IPS-15b (cell line): ENCODE results near the gene CFH.

Experiments used
- H3K27me3 ChIP-seq: one replicate; pipeline ENCODE4 v1.6.1; 2013; ENCODE audit warnings: low read length; ENCODE audit not compliant: control insufficient read depth, insufficient read depth
- H3K36me3 ChIP-seq: one replicate; pipeline ENCODE4 v1.6.1; 2013; ENCODE audit warnings: low read length; ENCODE audit not compliant: control insufficient read depth, insufficient read depth
- H3K4me1 ChIP-seq: one replicate; pipeline ENCODE4 v1.6.1; 2013; ENCODE audit warnings: mild to moderate bottlenecking, low read length; ENCODE audit not compliant: control insufficient read depth, insufficient read depth
- H3K4me3 ChIP-seq: one replicate; pipeline ENCODE4 v1.5.1; 2013; ENCODE audit warnings: low read depth, low read length
- H3K9ac ChIP-seq: one replicate; pipeline ENCODE4 v1.6.1; 2013; ENCODE audit warnings: low read depth, mild to moderate bottlenecking, low read length
- H3K9me3 ChIP-seq: one replicate; pipeline ENCODE4 v1.6.1; 2013; ENCODE audit warnings: mild to moderate bottlenecking, low read length; ENCODE audit not compliant: control insufficient read depth, insufficient read depth

The CFH gene

GRCh38 chr1:196640976-196641375 is 10.9 kb upstream of the CFH start:
- Histone ChIP-seq H3K9ac (no peak overlapping the region), H3K36me3 (no peaks in the 10 kb centered on the region), H3K4me1 (no peaks in the 10 kb centered on the region), H3K9me3 (no peaks in the 10 kb centered on the region), H3K4me3 (no peak overlapping the region), H3K27me3 (no peaks in the 10 kb centered on the region)

- H3K36me3 ChIP-seq: no peaks in the 10 kb centered on the region
- H3K4me3 ChIP-seq: peak overlapping the region; percentile 53
- no peak overlapping the region for H3K9ac ChIP-seq
- no peaks in the 10 kb centered on the region for H3K4me1 ChIP-seq
- H3K9me3 ChIP-seq: no peaks in the 10 kb centered on the region
- no peaks in the 10 kb centered on the region for H3K27me3 ChIP-seq
Observed at GRCh38 chr1:196649990-196650389, 1.9 kb upstream of the CFH start.

- Histone ChIP-seq H3K9ac (no peak overlapping the region), H3K4me1 (peaks cover 2% of the 10 kb centered on the region), H3K36me3 (no peaks in the 10 kb centered on the region), H3K27me3 (no peaks in the 10 kb centered on the region), H3K9me3 (no peaks in the 10 kb centered on the region), H3K4me3 (peak overlapping the region; percentile 53)
Observed at GRCh38 chr1:196650403-196650802, 1.4 kb upstream of the CFH start.

GRCh38 chr1:196651079-196651478 is 764 bp upstream of the CFH start:
- Histone ChIP-seq H3K36me3 (no peaks in the 10 kb centered on the region), H3K4me3 (no peak overlapping the region), H3K9ac (no peak overlapping the region), H3K27me3 (no peaks in the 10 kb centered on the region), H3K4me1 (peaks cover 3% of the 10 kb centered on the region), H3K9me3 (no peaks in the 10 kb centered on the region)

- no peak overlapping the region for H3K9ac ChIP-seq
- peaks cover 3% of the 10 kb centered on the region for H3K4me1 ChIP-seq
- H3K27me3 ChIP-seq: no peaks in the 10 kb centered on the region
- H3K9me3 ChIP-seq: no peaks in the 10 kb centered on the region
- H3K4me3 ChIP-seq: no peak overlapping the region
- H3K36me3 ChIP-seq: no peaks in the 10 kb centered on the region
Observed at GRCh38 chr1:196654271-196654670, 2.4 kb downstream of the CFH start.

- Histone ChIP-seq H3K9me3 (no peaks in the 10 kb centered on the region), H3K27me3 (no peaks in the 10 kb centered on the region), H3K4me3 (no peak overlapping the region), H3K4me1 (peaks cover 3% of the 10 kb centered on the region), H3K36me3 (no peaks in the 10 kb centered on the region), H3K9ac (no peak overlapping the region)
Observed at GRCh38 chr1:196655071-196655470, 3.2 kb downstream of the CFH start.

GRCh38 chr1:196655494-196655893 is 3.7 kb downstream of the CFH start:
- H3K9me3 ChIP-seq: no peaks in the 10 kb centered on the region
- H3K4me1 ChIP-seq: peaks cover 3% of the 10 kb centered on the region
- no peaks in the 10 kb centered on the region for H3K27me3 ChIP-seq
- H3K4me3 ChIP-seq: no peak overlapping the region
- no peak overlapping the region for H3K9ac ChIP-seq
- no peaks in the 10 kb centered on the region for H3K36me3 ChIP-seq

GRCh38 chr1:196659471-196659870 is 7.6 kb downstream of the CFH start:
- H3K9ac ChIP-seq: no peak overlapping the region
- H3K4me1 ChIP-seq: peaks cover 5% of the 10 kb centered on the region
- H3K4me3 ChIP-seq: no peak overlapping the region
- no peaks in the 10 kb centered on the region for H3K36me3 ChIP-seq
- H3K27me3 ChIP-seq: no peaks in the 10 kb centered on the region
- H3K9me3 ChIP-seq: no peaks in the 10 kb centered on the region

GRCh38 chr1:196660272-196660671 is 8.4 kb downstream of the CFH start:
- H3K9ac ChIP-seq: no peak overlapping the region
- H3K4me1 ChIP-seq: peaks cover 4% of the 10 kb centered on the region
- no peaks in the 10 kb centered on the region for H3K27me3 ChIP-seq
- no peak overlapping the region for H3K4me3 ChIP-seq
- H3K9me3 ChIP-seq: no peaks in the 10 kb centered on the region
- no peaks in the 10 kb centered on the region for H3K36me3 ChIP-seq

GRCh38 chr1:196660852-196661251 is 9.0 kb downstream of the CFH start:
- H3K9ac ChIP-seq: no peak overlapping the region
- no peak overlapping the region for H3K4me3 ChIP-seq
- no peaks in the 10 kb centered on the region for H3K27me3 ChIP-seq
- H3K4me1 ChIP-seq: peaks cover 2% of the 10 kb centered on the region
- no peaks in the 10 kb centered on the region for H3K9me3 ChIP-seq
- H3K36me3 ChIP-seq: no peaks in the 10 kb centered on the region

- H3K4me1 ChIP-seq: peaks cover 2% of the 10 kb centered on the region
- no peaks in the 10 kb centered on the region for H3K9me3 ChIP-seq
- H3K4me3 ChIP-seq: no peak overlapping the region
- no peaks in the 10 kb centered on the region for H3K36me3 ChIP-seq
- H3K9ac ChIP-seq: no peak overlapping the region
- no peaks in the 10 kb centered on the region for H3K27me3 ChIP-seq
Observed at GRCh38 chr1:196661345-196661744, 9.5 kb downstream of the CFH start.

- Histone ChIP-seq H3K36me3 (no peaks in the 10 kb centered on the region), H3K27me3 (no peaks in the 10 kb centered on the region), H3K4me3 (no peak overlapping the region), H3K4me1 (no peaks in the 10 kb centered on the region), H3K9ac (no peak overlapping the region), H3K9me3 (no peaks in the 10 kb centered on the region)
Observed at GRCh38 chr1:196667131-196667530, 15.3 kb downstream of the CFH start.

- H3K9ac ChIP-seq: no peak overlapping the region
- no peaks in the 10 kb centered on the region for H3K4me1 ChIP-seq
- no peaks in the 10 kb centered on the region for H3K27me3 ChIP-seq
- H3K36me3 ChIP-seq: no peaks in the 10 kb centered on the region
- no peak overlapping the region for H3K4me3 ChIP-seq
- no peaks in the 10 kb centered on the region for H3K9me3 ChIP-seq
Observed at GRCh38 chr1:196669051-196669450, 17.2 kb downstream of the CFH start.
